ENCODE data around the gene CD101.

Gene CD101

DNA sequence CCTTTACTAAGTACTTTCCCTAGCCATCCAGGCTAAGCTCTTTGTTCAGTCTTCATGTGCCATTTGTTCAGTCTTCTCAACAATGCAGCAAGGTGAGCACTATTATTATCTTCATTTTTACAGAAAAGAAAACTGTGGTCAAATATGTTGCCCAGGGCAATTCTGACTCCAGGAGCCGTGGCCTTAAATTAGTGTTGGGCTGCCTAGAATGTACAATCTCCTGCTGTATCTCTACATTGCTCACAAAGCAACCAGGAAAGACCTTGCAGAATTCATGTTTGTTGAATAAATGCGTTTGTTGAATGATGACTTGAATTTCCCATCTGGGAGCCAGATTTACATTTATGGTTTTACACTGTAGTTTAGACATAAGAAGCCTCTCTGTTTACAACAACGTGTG lies 14.2 kb downstream of the CD101 start:
- no peak for DNase-seq (ENCODE audit: low read depth)

DNA sequence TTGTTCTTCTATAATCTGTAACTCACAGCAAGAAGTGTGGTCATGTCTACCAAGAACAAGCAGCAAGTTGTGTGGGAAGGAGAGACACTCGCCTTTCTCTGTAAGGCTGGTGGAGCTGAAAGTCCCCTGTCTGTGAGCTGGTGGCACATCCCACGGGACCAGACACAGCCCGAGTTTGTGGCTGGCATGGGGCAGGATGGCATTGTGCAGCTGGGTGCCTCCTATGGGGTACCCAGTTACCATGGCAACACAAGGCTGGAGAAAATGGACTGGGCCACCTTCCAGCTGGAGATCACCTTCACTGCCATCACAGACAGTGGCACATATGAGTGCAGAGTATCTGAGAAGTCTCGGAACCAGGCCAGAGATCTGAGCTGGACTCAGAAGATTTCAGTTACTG lies 15.5 kb downstream of the CD101 start:
- no peak for DNase-seq (ENCODE audit: low read depth)

DNA sequence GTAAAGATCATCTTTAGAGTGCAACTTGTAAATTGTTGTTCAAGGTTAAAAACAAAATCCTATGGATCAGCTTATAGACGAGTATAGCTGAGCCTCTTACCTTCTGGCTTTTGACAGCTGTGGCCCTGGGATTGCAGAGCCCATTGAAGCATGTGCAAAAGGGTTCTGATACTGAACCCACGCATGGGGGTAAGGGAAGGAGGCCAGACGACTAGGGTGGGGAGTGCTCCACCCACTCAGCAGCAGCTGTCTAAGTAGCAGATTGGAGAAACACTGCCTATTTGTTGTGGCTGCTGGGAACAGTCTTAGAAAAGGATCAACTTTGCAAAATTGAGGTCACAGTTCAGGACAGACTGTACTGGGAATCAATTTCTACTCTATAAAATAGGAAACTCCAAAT lies 16.1 kb downstream of the CD101 start:
- DNase-seq (ENCODE audit: low read depth), result no peak

DNA sequence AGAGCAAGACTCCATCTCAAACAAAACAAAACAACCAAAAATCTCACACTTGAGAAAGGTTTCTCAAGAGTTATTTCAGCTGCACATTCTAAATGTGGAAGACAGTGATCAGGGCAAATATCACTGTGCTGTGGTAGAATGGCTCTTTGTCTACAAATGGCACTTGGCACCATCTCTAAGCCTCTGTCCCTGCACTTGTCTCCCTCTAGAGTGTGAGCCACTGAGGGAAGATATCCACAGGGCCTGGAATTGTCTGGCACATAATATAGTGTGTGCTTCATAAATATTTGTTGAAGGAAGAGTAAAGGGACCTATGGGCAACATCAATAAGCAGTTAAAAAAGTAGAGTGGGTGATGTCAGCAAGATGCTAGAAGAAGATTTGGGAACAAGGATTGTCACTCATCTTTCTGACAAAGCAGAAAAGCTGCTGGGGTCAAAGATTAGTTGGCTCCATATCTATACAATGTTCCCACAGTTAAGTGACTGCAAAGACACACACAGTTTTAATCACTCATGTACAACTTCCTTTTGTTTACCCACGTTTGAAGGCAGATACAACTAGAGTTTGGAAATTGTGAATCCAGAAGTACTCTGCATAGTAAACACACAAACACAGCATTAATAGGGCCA lies 19.1 kb downstream of the CD101 start:
- DNase-seq (ENCODE audit: low read depth), result no peak

DNA sequence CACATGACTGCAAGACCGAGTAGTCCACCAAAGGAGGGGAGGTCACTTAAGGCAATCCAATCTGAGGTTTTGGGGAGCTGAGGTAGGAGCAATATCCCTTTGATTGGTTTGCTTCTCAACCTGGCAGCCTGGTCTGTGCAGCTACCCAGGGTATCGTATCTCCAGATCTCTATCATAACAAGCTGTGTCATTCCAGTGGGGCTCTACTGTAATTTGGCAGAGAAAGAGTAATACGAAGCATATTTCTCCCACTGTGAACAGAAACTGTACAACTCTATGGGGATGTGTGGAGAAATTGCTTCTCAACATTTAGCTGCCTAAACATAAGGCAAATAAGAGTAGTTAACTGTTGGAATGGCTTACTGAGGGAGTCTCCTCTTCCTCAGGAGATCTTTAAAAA lies 20.6 kb downstream of the CD101 start:
- no peak for DNase-seq (ENCODE audit: low read depth)

DNA sequence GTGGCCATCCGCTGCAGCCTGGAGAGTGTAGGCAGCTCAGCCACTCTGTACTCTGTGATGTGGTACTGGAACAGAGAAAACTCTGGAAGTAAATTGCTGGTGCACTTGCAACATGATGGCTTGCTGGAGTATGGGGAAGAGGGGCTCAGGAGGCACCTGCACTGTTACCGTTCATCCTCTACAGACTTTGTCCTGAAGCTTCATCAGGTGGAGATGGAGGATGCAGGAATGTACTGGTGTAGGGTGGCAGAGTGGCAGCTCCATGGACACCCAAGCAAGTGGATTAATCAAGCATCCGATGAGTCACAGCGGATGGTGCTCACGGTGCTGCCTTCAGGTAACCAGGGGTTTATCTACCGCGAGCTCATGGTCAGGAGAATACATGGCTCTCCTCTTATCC lies 24.0 kb downstream of the CD101 start:
- DNase-seq (ENCODE audit: low read depth), result no peak

- no peak for DNase-seq (ENCODE audit: low read depth)
Measured at GRCh38 chr1:117026361-117026760, 24.8 kb downstream of the CD101 start.

GRCh38 chr1:117029685-117030084 lies 28.1 kb downstream of the CD101 start:
- no peak for DNase-seq (ENCODE audit: low read depth)

DNA sequence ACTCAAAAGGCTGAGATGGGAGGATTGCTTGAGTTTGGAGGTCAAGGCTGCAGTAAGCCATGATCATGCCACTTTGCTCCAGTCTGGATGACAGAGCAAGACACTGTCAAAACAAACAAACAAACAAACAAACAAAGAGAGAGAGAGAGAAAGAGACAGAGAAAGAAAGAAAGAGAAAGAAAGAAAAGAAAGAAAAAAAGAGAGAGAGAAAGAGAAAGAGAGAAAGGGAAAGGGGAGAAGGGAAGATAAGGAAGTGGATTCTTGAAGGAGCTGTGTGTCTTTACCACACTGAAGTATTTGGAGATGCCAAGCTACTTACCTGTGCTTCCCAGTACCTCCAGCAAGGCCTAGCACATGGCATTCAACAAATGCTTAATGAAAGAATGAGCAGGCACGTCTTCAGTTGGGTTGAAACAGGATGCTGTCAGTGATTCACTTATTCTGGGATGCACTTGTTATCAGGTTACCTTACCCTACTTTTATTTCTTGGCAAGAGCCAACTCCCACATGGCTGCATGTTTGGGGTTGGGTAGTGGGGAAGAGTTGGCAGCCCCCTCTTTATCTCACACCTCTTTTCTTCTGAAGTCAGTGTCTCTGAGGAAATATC lies 28.8 kb downstream of the CD101 start:
- no peak for DNase-seq (ENCODE audit: low read depth)

DNA sequence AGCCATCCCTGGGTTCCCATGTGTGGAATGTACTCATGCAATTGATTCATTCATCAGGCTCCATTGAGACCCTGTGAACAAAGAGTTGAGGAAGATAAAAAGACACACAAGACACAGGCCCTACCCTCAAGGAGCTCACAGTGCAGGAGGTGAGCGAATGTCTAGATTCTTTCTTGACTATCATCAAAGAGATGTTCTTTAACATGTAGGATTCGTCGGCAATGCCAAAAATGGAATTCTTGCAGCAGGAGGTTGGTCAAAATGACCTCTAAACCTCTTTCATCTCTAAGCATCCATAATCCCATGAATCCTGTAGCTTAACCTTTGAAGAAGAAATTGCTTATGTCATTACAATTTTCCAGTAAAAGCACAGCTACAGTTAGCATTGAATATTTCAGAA lies 30.7 kb downstream of the CD101 start:
- no peak for DNase-seq (ENCODE audit: low read depth)

DNA sequence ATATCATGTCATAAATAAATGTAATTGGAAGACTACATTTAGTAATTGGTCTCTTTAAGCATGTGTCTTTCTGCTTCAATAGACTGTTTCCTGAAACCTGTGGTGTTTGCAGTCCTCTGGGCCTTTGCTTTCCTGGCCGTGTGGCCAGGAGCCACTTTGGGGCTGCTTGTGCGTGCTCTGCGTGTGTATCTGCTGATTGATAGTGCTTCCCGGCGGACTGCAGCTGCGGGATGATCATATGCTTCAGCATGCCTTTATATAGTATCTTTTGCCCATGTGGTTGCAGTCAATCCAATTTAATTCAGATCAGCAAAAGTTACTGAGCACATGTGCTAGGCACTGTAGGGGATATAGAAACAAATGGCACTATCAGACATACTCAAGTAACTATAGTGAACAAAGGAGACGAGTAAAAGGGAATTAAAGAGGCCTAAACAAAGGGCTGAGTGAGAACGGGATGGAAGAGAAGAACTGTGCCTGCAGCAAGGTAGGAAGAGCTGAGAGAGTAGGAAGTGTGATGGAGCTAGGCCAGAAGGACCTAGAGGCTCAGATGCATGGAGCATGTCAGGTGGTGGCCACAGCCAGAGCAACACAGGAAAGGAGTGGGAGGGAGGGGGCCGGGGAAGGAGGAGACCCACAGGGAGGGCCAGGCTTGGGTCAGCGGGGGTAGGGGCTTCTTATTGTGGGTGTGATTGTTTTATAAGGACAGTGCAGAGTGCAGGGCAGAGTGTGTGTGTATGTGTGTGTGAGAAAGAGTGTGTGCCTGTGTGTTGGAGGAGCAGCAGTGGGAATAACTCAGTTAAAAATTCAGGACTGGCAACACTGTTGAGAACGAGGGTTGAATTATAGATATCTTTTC lies 31.4 kb downstream of the CD101 start:
- no peak for DNase-seq (ENCODE audit: low read depth)

DNA sequence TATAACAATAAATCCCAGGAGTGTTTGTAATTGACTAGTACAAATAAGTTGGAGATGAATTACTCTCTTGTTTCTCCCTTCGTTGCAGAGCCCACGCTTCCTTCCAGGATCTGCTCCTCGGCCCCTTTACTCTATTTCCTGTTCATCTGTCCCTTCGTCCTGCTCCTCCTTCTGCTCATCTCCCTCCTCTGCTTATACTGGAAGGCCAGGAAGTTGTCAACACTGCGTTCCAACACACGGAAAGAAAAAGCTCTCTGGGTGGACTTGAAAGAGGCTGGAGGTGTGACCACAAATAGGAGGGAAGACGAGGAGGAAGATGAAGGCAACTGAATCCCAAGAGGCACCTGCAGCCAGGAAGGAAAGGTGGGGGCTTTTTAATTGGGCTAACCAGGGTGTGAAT lies 32.2 kb downstream of the CD101 start:
- no peak for DNase-seq (ENCODE audit: low read depth)

DNA sequence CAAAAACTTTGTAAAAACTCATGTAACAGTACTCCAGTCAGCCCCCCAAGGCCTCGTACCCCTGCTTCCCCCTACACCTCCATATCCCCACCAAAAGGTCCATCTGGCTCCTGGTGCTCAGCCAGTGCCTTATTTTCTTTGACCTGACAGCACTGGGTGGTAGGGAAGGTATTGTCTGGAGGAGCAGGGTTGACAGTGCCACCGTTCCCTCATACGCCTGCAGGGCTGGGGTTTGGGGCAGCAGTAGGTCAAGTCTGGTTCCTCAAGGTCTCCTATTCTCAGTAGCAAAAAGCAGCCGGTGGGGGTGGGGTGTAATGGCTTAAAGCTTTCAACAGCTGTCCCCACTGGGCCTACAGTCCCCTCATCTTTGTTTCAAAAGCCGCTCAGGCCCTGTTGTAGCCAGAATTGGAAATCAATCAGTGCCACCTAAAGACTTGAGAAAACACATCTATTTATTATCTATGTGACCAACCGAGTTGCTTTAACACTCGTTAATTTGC lies 33.3 kb downstream of the CD101 start:
- no peak for DNase-seq (ENCODE audit: low read depth)

DNA sequence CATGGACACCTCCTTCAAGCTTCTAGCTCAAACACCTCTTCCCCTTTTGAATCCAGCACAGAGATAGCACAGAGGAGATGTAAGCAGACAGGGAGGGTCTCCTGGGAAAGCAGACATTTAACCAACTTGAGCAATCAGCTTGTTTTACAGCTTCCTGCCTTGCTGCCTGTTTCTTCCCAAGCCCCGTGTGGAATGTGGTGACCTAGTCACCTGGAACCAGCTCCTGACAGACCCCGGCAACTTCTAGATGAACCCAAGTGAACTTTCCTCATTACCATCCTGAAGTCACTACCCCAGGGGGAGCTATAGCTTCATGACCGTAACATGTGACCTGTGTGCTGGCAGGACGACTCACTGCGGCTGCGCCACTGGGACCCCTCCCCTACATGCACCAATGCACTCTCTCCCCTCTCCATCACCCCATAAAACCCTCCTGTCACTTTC lies 34.5 kb downstream of the CD101 start:
- no peak for DNase-seq (ENCODE audit: low read depth)

- DNase-seq (ENCODE audit: low read depth), result no peak
Measured at GRCh38 chr1:117037802-117038201, 36.2 kb downstream of the CD101 start.

DNA sequence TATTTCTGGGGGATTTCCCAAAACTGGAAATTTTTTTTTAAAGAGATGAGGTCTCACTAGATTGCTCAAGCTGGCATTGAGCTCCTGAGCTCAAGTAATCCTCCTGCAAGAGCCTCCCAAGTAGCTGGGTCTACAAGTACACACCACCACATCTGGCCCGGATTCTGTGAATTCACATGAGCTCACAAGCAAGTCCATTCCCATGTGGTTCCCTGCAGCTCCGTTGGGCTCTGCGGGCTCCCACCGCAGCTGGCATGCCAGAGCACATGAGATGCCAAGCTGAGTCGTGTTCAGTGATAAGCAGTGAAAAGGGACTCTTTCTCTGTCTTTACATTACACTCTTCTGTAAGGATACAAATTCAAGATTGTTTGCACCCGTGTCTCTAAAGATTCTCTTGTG lies 36.7 kb downstream of the CD101 start:
- DNase-seq (ENCODE audit: low read depth), result no peak

- no peak for DNase-seq (ENCODE audit: low read depth)
Measured at GRCh38 chr1:117044217-117044616, 42.7 kb downstream of the CD101 start.

- peak; percentile 2 for DNase-seq (ENCODE audit: low read depth)
Measured at GRCh38 chr1:117045644-117046043, 44.1 kb downstream of the CD101 start.

GRCh38 chr1:117046781-117047180 lies 45.2 kb downstream of the CD101 start:
- no peak for DNase-seq (ENCODE audit: low read depth)

- no peak for DNase-seq (ENCODE audit: low read depth)
Measured at GRCh38 chr1:117047271-117047670, 45.7 kb downstream of the CD101 start.

GRCh38 chr1:117049857-117050256 lies 48.3 kb downstream of the CD101 start:
- DNase-seq (ENCODE audit: low read depth), result no peak

DNA sequence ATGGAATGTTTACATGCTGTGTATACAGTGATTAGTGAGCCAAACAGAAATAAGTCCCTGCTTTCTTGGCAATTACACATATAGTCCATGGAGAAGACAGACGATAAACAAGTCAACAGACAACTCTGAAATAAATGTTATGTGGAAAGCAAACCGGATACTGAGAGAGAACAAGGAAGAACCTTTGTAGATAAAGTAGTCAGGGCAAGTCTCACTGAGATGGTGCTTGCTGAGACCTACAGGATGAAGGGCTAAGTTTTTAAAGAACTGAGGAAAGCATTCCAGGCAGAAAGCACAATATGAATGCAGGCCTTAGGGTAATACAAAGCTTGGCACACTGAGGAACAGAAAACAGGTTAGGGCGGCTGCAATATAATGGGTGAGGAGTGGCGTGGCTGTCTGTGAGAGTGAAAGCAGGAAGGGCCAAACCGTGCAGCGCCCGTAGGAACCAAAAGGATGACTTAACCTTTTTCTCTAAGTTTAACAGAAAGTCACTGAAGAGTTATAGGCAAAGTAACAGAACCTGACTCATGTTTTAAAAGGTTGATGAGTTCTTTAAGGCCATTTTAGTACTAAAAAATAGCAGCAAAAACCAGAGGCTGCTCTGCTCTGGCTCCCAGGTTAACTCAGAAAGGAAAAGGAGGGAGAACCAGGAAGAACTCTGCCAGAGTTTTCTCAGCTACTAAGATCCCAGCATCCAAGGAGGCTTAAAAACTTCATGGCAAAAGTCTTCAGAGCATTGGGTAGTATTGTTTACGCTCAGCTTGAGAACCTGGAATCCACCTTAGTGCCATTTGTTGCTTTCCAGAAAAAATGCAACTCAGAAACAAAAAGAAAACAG lies 49.9 kb downstream of the CD101 start:
- DNase-seq (ENCODE audit: low read depth), result peak; percentile 1

All from amniotic epithelial cell (primary cell).